Measurements from ENCODE around the gene MEG3. TPM values are rescaled to one million over a fixed set of nuclear protein-coding genes. Genes with fewer than 3 reads are reported as not detected.

The MEG3 gene
- total and polyA plus RNA-seq, 2 of the 8 experiments (the other 6 are each of a cell fraction or from before 2014, with no cell fraction given) = 0.17 to 1.1 TPM

DNA sequence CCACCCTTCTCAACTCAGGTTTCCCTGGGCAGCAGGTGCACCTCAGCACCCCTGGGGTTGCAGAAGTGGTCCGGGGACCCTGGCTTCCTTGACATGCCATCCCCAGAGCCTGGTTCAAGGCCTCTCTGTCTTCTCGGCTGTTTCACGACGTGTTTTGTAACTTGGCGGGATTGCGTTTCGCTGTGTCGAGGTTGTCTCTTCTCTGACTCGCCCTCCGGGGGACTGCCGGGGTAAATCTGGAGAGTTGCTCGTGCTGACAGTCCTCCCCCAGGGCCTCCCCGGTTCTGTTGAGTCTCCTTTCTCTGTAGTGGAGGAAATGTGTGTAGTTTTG, 25.6 kb downstream of the MEG3 start:
- Histone ChIP-seq H4K8ac (ENCODE audit: extremely low read depth, insufficient read depth, low read length) (no peak overlapping the region), H3K23me2 (ENCODE audit: low read depth, low read length) (no peaks in the 10 kb centered on the region), H2AFZ (ENCODE audit: low read length) (no peak overlapping the region), H2BK120ac (replicated peaks; ENCODE audit: low read depth, low read length) (no peak overlapping the region), H4K20me1 (replicated peaks in 1 of 2; ENCODE audit: control insufficient read depth in 1 of 2, insufficient read depth in 2 of 2, low read length in 2 of 2) (no peaks in the 10 kb centered on the region), H3K36me3 (ENCODE audit: control insufficient read depth in 2 of 4, insufficient read depth in 4 of 4, low read length in 3 of 4) (no peaks in the 10 kb centered on the region), H3K27me3 (replicated peaks in 1 of 4; ENCODE audit: control insufficient read depth in 3 of 4, extremely low read depth in 1 of 4, insufficient read depth in 3 of 4, low read length in 3 of 4) (no peaks in the 10 kb centered on the region), H3K4me2 (ENCODE audit: insufficient read depth in 1 of 2, low read depth in 2 of 2, low read length in 2 of 2) (no peak overlapping the region), H3K9ac (replicated peaks in 1 of 4; ENCODE audit: extremely low read depth in 1 of 4, low read depth in 3 of 4, low read length in 3 of 4) (no peak overlapping the region), H3K4ac (replicated peaks; ENCODE audit: insufficient read length, low read depth, low read length) (no peak overlapping the region), H3K18ac (ENCODE audit: extremely low read depth, low read length) (no peak overlapping the region), H3K14ac (ENCODE audit: insufficient read length) (no peak overlapping the region), H3K9me3 (ENCODE audit: insufficient read depth in 2 of 2, low read depth in 1 of 2, low read length in 1 of 2) (no peaks in the 10 kb centered on the region), H4K91ac (replicated peaks; ENCODE audit: insufficient read length, low read length) (no peak overlapping the region), H3K56ac (replicated peaks; ENCODE audit: insufficient read length, low read depth, low read length) (no peak overlapping the region), H3K79me2 (ENCODE audit: control insufficient read depth in 1 of 2, insufficient read depth in 2 of 2, low read length in 2 of 2) (no peaks in the 10 kb centered on the region), H3K4me3 (ENCODE audit: extremely low read depth in 1 of 4, insufficient read depth in 2 of 4, low read depth in 3 of 4, low read length in 4 of 4) (no peak overlapping the region), H3K23ac (ENCODE audit: insufficient read length) (no peak overlapping the region), H4K5ac (ENCODE audit: insufficient read length, low read depth, low read length) (no peak overlapping the region), H3K27ac (ENCODE audit: low read depth, low read length) (no peak overlapping the region), H2BK15ac (ENCODE audit: low read length) (no peak overlapping the region), H2AK5ac (ENCODE audit: low read depth, low read length) (no peak overlapping the region), H3K79me1 (ENCODE audit: low read depth, low read length) (no peaks in the 10 kb centered on the region), H2BK12ac (ENCODE audit: low read depth, low read length) (no peak overlapping the region), H3K4me1 (replicated peaks in 1 of 4; ENCODE audit: control insufficient read depth in 3 of 4, insufficient read depth in 4 of 4, low read length in 3 of 4) (no peaks in the 10 kb centered on the region), H2BK5ac (ENCODE audit: low read depth, low read length) (no peak overlapping the region), H2BK20ac (ENCODE audit: low read length) (no peak overlapping the region)
- WGBS, 2 experiments (ENCODE audit: extremely low coverage in 1 of 2, insufficient coverage in 1 of 2, insufficient read length in 1 of 2, insufficient replicate concordance in 2 of 2, low coverage in 1 of 2, low lambda C conversion rate in 2 of 2, missing lambda C conversion rate in 1 of 2) = 86% methylated on average over 13 of the region's 13 CpGs; no CpG with 5 or more reads in 1 of the 2 experiments
- DNase-seq (ENCODE audit: low read depth in 1 of 2, low spot score in 2 of 2) = no peak
- ChIA-PET CTCF (ENCODE audit: partially characterized antibody) (interaction anchor here (0.9 to 9.5 kb wide), 15 partner anchors 9 to 816 kb away, joined by 3 to 70 read pairs (median 6); partner anchors contain the start of gene RTL1), POLR2A (ENCODE audit: partially characterized antibody) (no interaction called here)
- FAIRE-seq = no peak
- TF ChIP-seq SP2 (IDR thresholded peaks at IDR 0.05; ENCODE audit: low read length) = no peak
- no peak for TF ChIP-seq CREB1 (IDR thresholded peaks at IDR 0.05)
- TF ChIP-seq BACH1 (IDR thresholded peaks at IDR 0.05; ENCODE audit: low read length) = no peak
- TF ChIP-seq EGR1 (IDR thresholded peaks at IDR 0.05; ENCODE audit: borderline replicate concordance, low read depth, low read length) = no peak
- TF ChIP-seq KDM4A (IDR thresholded peaks at IDR 0.05; ENCODE audit: low read depth, low read length, severe bottlenecking) = no peak
- no peak for TF ChIP-seq TCF12 (IDR thresholded peaks at IDR 0.05; ENCODE audit: low read depth, low read length)
- no peak for TF ChIP-seq CTBP2 (IDR thresholded peaks at IDR 0.05; ENCODE audit: borderline replicate concordance, insufficient read depth, insufficient read length, low read length)

Measured in H1 (cell line).